SIG-M5 treated with dmso at 0.1 percent for 504 hours (cell line): ENCODE results near the gene PIGN.
"Not testable (repeated sequence)": the region's sequence is repeated elsewhere in the genome, so short reads cannot be mapped to it uniquely, and the experiment has no call there.

ENCODE experiments used
- DNase-seq: peaks from one replicate; lab custom pipeline; 2025; ENCODE audit not compliant: unreplicated experiment; lab: John Stamatoyannopoulos, UW

Gene PIGN

GRCh38 chr18:62066102-62066818 is 120.6 kb downstream of the PIGN start:
- DNase-seq: no peak

- DNase-seq: no peak
Measured at GRCh38 chr18:62064361-62064760, 122.5 kb downstream of the PIGN start.

- no peak for DNase-seq
Measured at GRCh38 chr18:62061821-62062478, 124.9 kb downstream of the PIGN start.

GRCh38 chr18:62060820-62061219 is 126.0 kb downstream of the PIGN start:
- no peak for DNase-seq

GRCh38 chr18:62054929-62055498 is 131.8 kb downstream of the PIGN start:
- no peak for DNase-seq

- no peak for DNase-seq
Measured at GRCh38 chr18:62048279-62048678, 138.6 kb downstream of the PIGN start.

- no peak for DNase-seq
Measured at GRCh38 chr18:62045316-62045715, 141.5 kb downstream of the PIGN start.

- DNase-seq: no peak
Measured at GRCh38 chr18:62044490-62045000, 142.3 kb downstream of the PIGN start.

- no peak for DNase-seq
Measured at GRCh38 chr18:62037989-62038778, 148.7 kb downstream of the PIGN start.

- DNase-seq: no peak
Measured at GRCh38 chr18:62037012-62037742, 149.7 kb downstream of the PIGN start.

GRCh38 chr18:62034286-62034685 is 152.6 kb downstream of the PIGN start:
- DNase-seq: not testable (repeated sequence)

- DNase-seq: no peak
Measured at GRCh38 chr18:62033756-62034155, 153.1 kb downstream of the PIGN start.

GRCh38 chr18:62033207-62033606 is 153.6 kb downstream of the PIGN start:
- no peak for DNase-seq

GRCh38 chr18:62030091-62030985 is 156.5 kb downstream of the PIGN start:
- no peak for DNase-seq

GRCh38 chr18:62028715-62029114 is 158.1 kb downstream of the PIGN start:
- DNase-seq: no peak

- DNase-seq: no peak
Measured at GRCh38 chr18:62027914-62028520, 158.8 kb downstream of the PIGN start.

GRCh38 chr18:62026586-62026985 is 160.3 kb downstream of the PIGN start:
- DNase-seq: no peak

- DNase-seq: no peak
Measured at GRCh38 chr18:62024983-62025382, 161.9 kb downstream of the PIGN start.

- DNase-seq: no peak
Measured at GRCh38 chr18:62023536-62023935, 163.3 kb downstream of the PIGN start.

- no peak for DNase-seq
Measured at GRCh38 chr18:62018759-62019041, 168.2 kb downstream of the PIGN start.
